GM19238 (cell line): Measurements from ENCODE around the gene COL6A1.
"Not testable (repeated sequence)": the region's sequence is repeated elsewhere in the genome, so short reads cannot be mapped to it uniquely, and the experiment has no call there.

Source experiments
- DNase-seq: peaks from one replicate; pipeline ENCODE4 v3.0.0; 2011; ENCODE audit warnings: low spot score; ENCODE audit not compliant: insufficient read length

Gene COL6A1

DNA sequence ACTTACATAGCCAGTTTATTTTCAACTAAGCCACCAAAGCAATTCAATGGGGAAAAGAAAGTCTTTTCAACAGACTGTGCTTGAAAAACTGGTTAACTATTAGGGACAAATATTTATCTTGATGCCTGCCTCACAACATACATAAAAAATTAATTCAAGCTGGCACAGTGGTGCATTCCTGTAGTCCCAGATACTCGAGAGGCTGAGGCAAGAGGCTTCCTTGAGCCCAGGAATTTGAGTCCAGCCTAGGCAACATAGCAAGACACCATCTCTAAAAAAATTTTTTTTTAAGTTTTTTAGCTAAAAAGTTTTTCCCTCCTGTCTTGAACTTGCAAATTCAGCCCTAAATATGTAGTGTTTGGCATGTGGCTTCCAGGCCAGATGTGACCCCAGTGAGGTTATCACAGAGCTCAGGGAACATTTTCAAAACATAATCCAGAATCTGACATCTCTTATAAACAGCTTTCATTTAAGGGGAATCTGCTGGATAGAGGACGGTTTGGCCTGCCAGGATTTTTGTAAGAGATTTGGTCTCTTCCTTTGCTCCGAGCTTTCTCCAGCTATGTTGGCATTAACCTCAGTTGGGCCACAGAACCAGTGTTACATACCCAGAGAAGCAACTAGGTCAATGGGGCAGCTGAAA is 46.4 kb downstream of the COL6A1 start:
- DNase-seq: no peak

DNA sequence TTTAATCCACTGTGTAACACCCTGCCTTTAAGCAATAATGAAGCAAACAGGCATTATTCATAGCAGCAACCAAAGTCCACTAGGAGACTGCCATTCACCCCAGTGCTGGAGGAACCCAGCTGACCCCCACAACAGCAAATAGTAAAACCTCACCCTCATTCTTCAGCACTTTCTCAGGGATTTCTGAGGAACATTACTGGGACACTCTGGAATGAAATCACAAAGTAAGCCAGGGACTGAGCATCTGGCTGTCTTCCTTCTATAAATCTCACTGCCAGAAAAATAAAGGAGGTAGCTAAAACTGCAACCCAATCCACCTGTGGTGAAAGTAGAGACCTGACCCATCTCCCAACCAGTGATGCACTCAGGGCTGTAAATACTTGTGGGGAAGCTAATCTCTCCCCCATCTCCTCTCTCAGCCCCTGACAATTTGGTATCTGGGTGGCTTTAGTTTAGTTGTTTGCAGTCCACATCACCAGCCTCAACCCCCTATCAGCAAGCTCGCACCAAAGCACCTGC is 47.1 kb downstream of the COL6A1 start:
- no peak for DNase-seq

DNA sequence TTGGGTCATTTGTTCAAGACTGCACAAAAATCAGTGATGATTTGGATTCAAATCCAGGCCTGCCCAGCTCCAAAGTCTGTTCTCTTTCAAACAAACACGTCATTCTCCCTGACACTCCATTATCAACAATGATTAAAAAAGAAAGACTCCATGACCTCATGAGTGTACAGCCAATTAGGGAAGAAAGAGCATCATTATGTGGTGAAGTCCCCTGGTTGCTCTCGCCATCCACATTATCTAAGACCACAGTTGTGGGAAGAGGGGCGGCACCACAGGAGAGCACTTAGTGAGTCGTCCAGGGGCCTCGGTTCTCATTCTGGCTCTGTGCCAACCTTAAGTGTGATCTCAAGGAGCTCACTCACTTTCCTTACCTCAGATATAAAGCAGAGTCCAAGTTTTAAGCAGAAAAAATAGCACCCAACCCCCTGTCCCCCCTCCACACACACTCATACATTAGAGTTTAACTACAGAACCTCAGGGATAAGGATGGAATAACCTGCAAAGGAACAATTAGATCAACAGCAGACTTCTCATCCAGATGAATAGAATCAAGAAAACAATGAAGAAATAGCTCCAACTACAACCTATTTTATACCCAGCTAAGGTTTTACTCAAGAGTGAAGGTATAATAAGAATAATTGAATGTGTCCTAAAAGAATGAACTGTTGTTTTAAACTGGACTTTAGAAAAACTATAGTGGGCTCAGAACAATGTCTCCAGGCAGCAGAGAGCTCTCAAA is 47.8 kb downstream of the COL6A1 start:
- DNase-seq: no peak

DNA sequence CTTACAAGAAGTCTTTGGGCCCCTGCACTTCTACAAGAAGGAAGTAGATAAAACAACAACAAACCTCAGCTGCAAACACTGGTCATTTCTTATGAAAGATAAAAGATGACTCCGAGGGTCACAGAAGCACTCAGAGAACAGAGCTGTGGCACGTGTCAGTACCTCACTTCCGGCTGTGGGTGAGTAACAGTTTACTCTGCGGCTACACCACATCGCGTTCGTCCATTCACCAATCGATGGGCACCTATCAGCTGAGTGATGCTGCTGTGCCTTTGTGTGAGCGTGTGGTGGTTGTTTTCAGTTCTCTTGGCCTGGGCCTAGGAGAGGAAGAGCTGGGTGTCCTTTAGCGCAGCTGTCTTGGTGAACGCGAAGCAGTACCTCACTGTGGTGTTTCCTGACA is 49.9 kb downstream of the COL6A1 start:
- DNase-seq: no peak

DNA sequence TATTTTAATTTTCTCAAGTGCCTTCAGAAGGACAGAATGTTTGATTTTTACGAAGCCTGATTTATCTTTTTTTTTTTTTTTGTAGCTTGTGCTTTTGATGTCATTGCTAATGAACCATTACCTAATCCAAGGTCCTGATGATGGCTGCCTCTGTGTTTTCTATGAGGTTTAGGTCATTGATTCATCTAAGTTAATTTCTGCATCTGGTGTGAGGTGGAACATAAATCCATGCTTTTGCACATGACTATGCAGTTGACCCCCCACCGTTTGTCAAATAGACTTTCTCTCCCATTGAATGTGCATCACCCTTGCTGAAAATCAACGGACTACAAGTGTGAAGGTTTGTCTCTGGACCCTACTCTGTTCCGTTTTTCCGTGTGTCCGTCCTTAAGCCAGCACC is 50.5 kb downstream of the COL6A1 start:
- no peak for DNase-seq

DNA sequence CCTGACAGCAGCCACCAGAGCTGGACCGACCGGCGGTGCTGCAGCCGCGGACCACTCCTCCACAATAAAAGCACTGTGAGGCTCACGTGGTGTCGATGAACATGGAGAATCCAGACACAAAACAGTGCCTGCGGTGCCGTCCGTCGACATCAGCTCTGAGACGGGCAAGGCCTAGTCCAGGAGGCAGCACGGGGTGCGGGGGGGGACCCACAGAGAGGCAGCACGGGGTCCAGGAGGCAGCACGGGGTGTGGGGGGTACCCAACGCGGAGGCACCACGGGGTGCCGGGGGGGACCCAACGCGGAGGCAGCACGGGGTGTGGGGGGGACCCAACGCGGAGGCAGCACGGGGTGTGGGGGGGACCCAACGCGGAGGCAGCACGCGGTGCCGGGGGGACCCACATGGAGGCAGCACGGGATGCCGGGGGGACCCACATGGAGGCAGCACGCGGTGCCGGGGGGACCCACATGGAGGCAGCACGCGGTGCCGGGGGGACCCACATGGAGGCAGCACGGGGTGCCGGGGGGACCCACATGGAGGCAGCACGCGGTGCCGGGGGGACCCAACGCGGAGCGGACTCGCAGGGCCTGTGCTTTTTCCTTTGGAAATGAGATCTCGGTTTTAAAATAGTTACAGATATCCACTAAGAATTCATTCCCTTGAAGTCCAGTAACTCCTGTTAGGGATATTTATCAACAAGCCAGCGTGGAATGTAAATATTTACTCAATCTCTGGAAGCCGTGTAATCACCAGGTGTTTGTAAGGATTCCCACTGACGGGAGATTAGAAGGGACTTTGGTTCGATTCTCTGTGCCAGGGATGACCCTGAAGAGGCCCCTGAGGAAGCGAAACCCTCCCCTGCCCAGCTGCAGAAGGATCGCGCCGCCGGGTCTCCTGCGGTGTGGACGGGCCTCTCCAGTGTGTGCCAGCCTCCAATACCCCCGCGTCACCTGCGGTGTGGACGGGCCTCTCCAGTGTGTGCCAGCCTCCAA is 52.1 kb downstream of the COL6A1 start:
- DNase-seq: no peak

DNA sequence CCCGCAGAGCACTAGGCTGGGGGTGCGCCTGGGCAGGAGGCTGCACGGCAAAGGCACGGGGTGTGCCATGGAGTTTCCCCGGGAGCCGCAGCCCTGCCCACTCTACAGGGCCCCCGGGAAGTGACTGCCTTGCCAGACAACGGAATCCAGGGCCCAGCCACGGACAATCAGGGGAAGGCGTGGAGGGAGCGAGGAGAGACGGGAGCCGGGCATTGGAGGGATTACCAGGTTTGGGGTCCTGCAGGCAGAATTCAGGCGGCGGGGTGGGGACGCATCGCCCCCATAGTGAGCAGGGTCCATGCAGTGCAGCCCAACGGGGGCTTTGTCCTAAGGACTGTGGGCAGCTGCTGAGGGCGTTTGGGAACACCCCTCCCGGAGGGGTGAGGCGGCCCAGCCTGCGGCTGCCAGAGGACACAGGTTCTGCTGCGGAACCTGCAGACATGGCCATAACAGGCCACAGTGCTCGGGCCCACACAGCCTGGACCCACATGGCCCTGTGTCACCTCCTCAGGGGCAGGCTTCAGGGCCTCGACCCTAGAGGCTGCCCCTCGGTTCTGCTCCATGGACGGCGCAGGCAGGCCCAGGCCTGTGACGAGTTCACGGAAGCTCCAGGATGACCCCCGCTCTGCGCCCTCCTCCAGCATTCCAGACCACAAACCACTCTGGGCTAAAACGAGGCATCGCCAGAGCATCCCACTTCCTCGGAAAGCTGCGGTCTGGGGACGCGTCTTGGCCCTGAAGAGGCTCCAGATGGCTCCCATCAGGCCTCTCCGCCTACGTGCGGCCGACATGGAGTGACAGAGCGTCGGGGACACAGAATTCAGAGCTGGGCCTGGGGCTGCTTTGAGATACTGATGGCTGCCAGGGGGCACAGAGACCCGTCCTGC is 54.5 kb downstream of the COL6A1 start:
- DNase-seq: no peak

DNA sequence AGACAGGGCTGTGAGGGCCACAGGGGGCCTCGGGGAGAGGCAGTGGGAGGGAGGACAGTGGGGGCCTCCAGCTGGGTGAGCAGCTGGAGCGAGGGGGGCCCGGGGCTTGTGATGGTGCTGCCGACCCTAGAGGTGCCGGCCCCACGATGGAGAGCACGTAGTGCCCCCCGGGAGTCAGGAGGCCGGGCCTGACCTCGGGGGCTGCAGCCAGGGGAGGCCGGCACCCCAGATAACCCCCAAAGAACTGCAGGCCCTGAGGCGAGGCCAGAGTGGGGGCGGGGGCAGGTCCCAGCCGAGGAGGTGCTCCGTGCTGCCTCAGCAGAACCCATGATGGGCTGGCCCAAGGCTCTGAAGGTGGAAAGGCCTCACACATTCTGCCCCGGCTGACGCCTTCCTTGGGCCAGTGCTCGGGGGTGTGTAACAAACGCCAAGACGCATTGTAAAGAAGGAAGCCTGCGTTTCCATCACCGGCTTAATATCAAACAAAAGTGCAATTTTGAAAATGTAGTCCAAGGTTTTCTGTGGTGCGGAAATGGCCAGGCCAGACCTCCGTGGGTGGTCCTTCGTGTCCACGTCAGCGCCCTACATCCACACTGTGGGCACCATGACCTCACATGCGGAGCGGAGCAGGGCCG is 55.2 kb downstream of the COL6A1 start:
- no peak for DNase-seq

DNA sequence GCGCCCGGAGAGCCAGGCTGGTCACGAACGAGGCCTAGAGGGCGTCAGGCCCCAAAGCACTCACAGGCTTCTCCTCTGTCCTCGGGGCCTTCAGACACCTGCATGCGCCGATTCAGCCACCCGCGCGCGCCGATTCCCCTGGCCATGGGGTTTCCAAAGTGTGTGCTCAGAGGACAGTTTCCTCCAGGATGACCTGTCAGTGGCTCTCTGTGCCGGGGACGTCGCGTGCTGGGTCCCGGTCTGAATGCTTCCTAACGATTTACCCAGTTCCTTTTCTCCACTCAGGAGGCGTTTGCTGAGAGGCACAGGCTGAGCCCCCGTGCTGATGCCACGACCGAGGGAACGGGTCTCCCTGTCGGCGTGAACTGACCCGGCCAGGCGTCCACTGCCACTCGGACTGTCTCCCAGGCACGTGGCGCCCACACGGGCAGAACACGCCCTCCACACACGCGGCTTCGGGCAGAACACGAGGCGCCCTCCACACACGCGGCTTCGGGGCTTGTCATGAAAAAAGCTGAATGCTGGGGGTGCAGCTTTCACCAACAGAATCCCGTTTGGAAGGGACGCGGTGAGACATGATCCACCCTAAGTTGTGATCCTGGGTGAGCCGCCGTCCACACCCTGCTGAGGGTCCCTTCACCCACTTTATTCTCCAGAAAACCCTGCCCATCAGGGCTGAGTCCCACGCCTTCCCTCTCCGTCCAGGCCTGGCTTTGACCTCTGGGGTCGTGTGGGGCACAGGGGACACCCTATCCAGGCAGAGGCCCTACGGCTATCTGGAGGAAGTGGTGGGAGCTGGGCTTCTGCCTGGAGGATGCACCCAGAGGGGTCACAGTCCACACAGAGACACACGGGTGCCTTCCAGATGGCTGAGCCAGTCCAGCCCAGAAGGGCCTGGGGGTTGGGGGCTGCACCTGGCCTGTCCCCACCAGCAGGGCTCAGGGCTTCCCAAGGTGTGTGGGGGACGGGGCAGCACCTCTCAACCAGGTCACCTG is 56.1 kb downstream of the COL6A1 start:
- DNase-seq: no peak

DNA sequence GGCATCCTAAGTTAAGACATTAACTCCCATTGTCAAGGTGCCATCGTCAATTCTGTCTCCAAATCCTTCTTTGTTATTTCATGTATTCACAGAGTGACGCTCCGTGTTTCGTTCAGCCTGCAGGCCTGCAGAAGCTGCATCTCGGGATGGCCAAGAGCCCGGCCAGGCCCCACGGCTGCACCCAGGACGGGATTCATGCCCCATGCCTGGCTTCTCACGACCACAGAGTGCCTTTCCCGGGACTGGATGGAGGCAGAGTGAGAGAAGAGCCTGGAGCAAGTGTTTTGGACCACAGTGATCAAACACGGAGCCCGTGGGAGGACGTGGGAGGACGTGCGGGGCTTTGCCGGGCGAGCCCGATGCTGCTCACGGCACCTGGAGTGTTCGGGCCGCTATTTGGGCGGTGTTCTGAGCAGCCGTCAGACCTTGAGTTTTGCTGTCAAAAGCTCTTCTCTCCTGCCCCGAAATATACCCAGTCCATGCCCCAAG is 56.8 kb downstream of the COL6A1 start:
- no peak for DNase-seq

DNA sequence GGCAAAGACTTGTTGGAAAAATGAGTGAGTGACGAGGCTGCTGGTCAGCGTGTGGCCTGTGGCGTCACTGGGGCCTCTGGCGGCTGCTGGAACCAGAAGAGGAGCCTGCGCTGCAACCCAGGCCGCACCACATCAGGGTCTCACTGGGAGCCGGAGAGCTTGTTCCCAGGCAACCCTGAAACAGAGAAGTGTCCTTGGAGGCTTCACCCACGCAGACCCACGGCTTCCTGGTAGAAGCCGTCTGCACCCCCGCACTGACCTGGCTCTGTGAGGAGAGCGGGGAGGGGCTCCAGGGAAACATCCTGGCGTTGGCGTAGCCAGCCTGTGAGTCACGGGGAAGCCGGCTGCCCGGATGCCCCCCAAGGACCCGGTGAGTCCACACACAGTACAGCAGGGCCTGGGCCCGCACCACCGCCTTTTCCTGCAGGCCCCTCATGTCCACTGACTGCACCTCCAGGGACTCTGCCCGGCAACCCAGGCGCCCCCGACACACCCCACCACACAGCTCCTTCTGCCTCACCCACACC is 57.4 kb downstream of the COL6A1 start:
- DNase-seq: no peak

DNA sequence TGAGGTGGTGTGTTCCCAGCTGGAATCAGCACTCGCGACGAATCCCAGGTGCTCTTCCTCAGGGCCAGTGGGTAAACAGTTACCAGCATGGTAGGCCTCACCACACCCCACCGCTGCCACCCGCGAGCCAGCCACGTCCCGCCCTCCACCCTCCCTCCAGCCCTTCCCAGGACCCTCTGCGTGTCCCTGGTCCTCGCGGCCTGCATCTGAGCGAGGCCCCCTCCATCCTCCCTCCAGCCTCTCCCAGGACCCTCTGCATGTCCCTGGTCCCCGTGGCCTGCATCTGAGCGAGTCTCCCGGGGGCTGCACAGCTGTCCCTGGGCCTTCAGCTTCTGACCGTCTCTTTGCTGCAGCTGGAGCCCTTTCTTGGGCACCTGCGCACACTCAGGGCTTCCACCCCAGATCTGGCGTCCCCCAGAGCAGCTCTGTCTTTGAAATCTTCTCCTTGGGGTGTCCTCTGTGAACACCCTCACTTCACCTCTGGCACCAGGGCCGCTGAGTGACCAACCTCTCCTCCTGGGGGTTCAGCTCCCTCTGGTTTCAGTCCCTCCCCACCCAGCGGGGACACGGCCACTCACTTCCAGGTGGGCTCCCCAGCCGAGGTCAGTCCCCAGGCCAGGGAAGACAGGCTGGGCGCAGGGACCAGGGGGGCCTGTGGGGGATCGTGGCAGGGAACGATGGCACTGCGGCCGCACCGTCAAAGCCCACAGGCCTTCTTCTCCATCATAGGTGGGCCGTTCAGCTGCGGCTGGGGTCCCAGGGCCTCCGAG is 58.5 kb downstream of the COL6A1 start:
- no peak for DNase-seq

DNA sequence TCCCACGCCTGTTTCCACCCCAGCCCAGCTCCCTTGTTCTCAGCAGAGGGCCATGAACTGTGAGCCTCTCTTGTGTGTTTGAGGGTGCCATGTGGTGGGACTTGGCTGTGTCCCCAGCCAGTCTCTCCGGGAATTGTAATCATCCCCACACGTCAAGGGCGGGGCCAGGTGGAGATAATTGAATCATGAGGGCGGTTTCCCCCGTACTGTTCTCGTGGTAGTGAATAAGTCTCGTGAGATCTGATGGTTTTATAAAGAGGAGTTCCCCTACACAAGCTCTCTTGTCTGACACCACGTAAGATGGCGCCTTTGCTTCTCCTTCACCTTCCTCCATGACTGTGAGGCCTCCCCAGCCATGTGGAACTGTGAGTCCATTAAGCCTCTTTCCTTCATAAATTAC is 59.1 kb downstream of the COL6A1 start:
- DNase-seq: no peak

DNA sequence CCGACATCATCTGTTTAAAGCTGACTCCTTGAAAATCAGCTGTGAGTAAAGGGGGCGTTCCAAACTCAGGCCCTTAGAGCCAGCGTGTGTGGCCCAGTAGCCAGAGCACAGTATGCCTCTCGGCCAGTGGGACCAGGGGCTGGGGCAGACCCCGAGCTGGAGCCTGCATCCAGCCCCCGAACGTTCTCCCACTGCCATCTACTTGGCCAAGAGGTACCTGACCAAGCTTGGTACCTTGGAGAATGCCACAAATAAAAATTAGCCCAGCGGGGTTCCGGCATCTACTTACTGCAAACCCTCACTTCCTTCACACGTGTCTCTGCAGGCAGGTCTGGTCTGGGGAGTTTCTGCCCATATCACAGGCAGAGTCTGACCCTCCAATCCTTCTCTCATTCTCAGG is 59.6 kb downstream of the COL6A1 start:
- DNase-seq: no peak

DNA sequence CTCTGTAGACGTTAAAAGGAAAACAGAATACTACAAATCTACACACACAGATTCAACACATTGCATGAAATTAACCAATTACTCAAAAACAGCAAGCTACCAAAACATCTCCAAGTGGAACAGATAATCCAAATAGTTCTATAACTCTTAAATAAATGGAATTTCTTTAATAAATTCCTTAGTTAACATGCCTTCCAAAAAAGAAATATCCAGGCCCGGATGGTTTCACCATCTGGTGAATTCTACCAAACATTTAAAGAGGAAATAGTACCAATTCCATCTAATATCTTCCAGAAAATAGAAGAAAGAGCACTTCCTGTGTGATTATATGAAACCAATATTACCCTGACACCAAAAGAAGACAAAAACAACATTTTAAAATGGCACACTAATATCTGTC is 63.6 kb downstream of the COL6A1 start:
- no peak for DNase-seq

DNA sequence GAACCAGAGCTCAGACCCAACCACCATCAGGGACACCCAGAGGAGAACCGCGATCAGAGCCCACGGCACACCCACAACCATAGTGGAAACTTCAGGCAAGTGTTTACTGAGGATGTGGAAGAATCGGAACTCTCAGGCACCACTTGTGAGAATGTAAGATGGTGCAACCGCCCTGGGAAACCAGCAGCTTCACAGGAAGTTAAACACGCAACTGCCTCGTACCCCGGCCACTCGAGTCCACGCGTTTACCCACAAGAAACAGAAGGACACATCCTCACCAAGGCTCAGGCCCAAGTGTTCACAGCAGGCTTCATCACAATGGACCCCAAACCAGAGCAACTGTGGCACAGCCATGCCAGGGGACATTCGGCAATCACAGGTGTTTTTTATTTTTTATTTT is 64.9 kb downstream of the COL6A1 start:
- no peak for DNase-seq

DNA sequence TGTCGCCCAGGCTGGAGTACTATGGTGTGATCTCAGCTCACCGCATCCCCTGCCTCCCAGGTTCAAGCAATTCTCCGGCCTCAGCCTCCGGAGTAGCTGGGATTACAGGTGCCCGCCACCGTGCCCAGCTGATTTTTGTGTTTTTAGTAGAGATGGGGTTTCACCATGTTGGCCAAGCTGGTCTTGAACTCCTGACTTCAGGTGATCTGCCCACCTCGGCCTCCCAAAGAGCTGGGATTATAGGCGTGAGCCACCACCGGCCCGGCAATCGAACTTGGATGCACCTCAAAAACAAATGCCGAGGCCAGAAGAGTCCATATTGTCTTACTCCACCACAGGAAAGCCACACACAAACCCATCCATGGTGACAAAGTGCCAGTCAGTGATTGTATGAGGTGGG is 65.3 kb downstream of the COL6A1 start:
- not testable (repeated sequence) for DNase-seq
